GM21515 (cell line): Measurements from ENCODE around the gene FBLN5.

Experiments
- ATAC-seq: cut with Tn5 transposase; IDR thresholded peaks from one replicate; pipeline ENCODE4 v1.9.1; 2021; ENCODE audit not compliant: unreplicated experiment

Gene FBLN5

GRCh38 chr14:91946622-91947474 lies 646 bp downstream of the FBLN5 start:
- no peak for ATAC-seq

- ATAC-seq: no peak
These were observed 1.5 kb downstream of the FBLN5 start for GRCh38 chr14:91945751-91946621.

- ATAC-seq: no peak
These were observed 4.5 kb downstream of the FBLN5 start for GRCh38 chr14:91942946-91943345.

- ATAC-seq: no peak
These were observed 5.4 kb downstream of the FBLN5 start for GRCh38 chr14:91942128-91942527.

- ATAC-seq: no peak
These were observed 7.3 kb downstream of the FBLN5 start for GRCh38 chr14:91940209-91940608.

- ATAC-seq: no peak
These were observed 11.9 kb downstream of the FBLN5 start for GRCh38 chr14:91935586-91935985.

GRCh38 chr14:91934554-91935285 lies 12.8 kb downstream of the FBLN5 start:
- ATAC-seq: no peak

GRCh38 chr14:91931478-91932088 lies 15.9 kb downstream of the FBLN5 start:
- ATAC-seq: no peak

GRCh38 chr14:91929700-91930099 lies 17.8 kb downstream of the FBLN5 start:
- ATAC-seq: no peak

GRCh38 chr14:91927800-91928199 lies 19.7 kb downstream of the FBLN5 start:
- no peak for ATAC-seq

GRCh38 chr14:91927191-91927590 lies 20.3 kb downstream of the FBLN5 start:
- ATAC-seq: no peak

GRCh38 chr14:91926131-91926890 lies 21.2 kb downstream of the FBLN5 start:
- no peak for ATAC-seq

GRCh38 chr14:91925727-91926121 lies 21.8 kb downstream of the FBLN5 start:
- ATAC-seq: no peak

GRCh38 chr14:91925001-91925726 lies 22.3 kb downstream of the FBLN5 start:
- ATAC-seq: no peak

- no peak for ATAC-seq
These were observed 27.0 kb downstream of the FBLN5 start for GRCh38 chr14:91920526-91920925.

- no peak for ATAC-seq
These were observed 27.7 kb downstream of the FBLN5 start for GRCh38 chr14:91919814-91920213.

- ATAC-seq: no peak
These were observed 29.2 kb downstream of the FBLN5 start for GRCh38 chr14:91918186-91918883.

- no peak for ATAC-seq
These were observed 35.5 kb downstream of the FBLN5 start for GRCh38 chr14:91912035-91912434.

- peak; percentile 51 for ATAC-seq
These were observed 35.9 kb downstream of the FBLN5 start for GRCh38 chr14:91911474-91912032.
